ENCODE results near the gene TOPBP1. TPM values are rescaled to one million over a fixed set of nuclear protein-coding genes. Genes with fewer than 3 reads are reported as not detected.
"Not testable (repeated sequence)": the region's sequence is repeated elsewhere in the genome, so short reads cannot be mapped to it uniquely, and the experiment has no call there.

The TOPBP1 gene
- total and polyA plus RNA-seq, 4 donors: 8.4 to 23.2 (median 17.3) TPM

DNA sequence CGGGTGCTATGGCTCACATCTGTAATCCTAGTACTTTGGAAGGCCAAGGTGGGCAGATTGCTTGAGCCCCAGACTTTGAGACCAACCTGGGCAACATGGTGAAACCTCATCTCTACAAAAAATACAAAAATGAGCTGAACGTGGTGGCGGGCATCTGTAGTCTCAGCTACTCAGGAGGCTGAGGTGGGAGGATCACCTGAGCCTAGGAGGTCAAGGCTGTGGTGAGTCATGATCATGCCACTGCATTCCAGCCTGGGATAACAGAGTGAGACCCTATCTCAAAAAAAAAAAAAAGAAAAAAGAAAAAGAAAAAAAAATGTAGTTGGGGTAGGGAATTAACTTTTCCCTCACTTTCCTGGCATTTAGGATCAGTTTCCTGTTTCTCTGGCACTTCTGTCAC is 3.4 kb upstream of the TOPBP1 start:
- H3K4me3 ChIP-seq (ENCODE audit: low read length in 2 of 2); DNase-seq; H3K27me3 ChIP-seq (ENCODE audit: control insufficient read depth in 1 of 2, insufficient read depth in 2 of 2, low read length in 1 of 2); ATAC-seq (ENCODE audit: low FRiP score); H3K36me3 ChIP-seq (ENCODE audit: control insufficient read depth in 1 of 2, insufficient read depth in 2 of 2, low read length in 1 of 2); H3K4me1 ChIP-seq (ENCODE audit: control insufficient read depth in 1 of 2, insufficient read depth in 2 of 2, low read length in 2 of 2); H3K9me3 ChIP-seq (ENCODE audit: control insufficient read depth, low read length); H3K27ac ChIP-seq (ENCODE audit: low read depth in 1 of 2, low read length in 2 of 2): not testable (repeated sequence)
- intact Hi-C loops (cut with DNase I): loop anchor here in 1 of 2 donors (10.0 kb wide), 1 partner anchor 260 kb away; no protein-coding TSS in a partner anchor
- 91 to 93% methylated on average over 3 of the region's 3 CpGs for WGBS, 2 donors

DNA sequence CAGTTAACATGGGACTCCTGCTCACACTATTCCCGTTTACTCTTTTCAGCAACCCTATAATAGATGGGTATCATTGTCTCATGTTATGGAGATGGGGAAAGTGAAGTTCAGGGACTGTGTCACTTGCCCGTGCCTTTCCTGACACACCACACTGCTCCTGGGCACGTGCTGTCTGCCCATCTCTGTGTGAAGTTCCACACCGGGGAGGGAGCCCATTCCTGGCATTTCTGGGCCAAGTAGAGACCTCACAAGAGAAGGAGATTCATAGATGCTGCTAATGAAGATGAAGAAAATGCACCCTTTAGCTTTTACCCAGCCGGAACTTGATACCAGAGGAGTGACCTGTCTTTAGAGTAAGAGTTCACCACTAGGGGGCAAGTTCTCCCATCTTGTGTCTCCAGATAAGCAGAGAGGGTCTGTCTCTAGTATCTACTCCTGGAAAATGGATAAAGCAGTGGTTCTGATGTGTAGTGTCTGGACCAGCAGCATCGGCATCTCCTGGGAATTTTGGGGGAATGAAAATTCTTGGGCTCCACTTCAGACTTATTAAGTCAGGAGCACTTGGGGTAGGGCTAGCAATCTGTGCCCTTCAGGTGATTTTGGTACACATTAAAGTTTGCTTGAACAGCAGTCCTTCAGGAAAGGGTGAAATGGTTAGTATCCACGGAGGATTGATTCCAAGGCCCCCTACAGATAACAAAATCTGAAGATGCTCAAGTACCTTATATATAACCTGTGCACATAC is 2.0 kb upstream of the TOPBP1 start:
- 58% methylated on average over 7 of the region's 7 CpGs for WGBS, 2 donors
- no peak overlapping the region for H3K27ac ChIP-seq (ENCODE audit: low read depth in 1 of 2, low read length in 2 of 2)
- H3K36me3 ChIP-seq (ENCODE audit: control insufficient read depth in 1 of 2, insufficient read depth in 2 of 2, low read length in 1 of 2): peaks cover 0 to 2% of the 10 kb centered on the region in 2 donors
- intact Hi-C loops (cut with DNase I): loop anchor here in 1 of 2 donors (10.0 kb wide), 1 partner anchor 261 kb away; no protein-coding TSS in a partner anchor
- no peaks in the 10 kb centered on the region for H3K27me3 ChIP-seq (ENCODE audit: control insufficient read depth in 1 of 2, insufficient read depth in 2 of 2, low read length in 1 of 2)
- no peak overlapping the region for H3K4me3 ChIP-seq (ENCODE audit: low read length in 2 of 2)
- no peak for DNase-seq
- no peak for ATAC-seq (ENCODE audit: low FRiP score)
- no peaks in the 10 kb centered on the region for H3K9me3 ChIP-seq (ENCODE audit: control insufficient read depth, low read length)
- H3K4me1 ChIP-seq (ENCODE audit: control insufficient read depth in 1 of 2, insufficient read depth in 2 of 2, low read length in 2 of 2): peaks cover 0 to 3% of the 10 kb centered on the region in 2 donors

DNA sequence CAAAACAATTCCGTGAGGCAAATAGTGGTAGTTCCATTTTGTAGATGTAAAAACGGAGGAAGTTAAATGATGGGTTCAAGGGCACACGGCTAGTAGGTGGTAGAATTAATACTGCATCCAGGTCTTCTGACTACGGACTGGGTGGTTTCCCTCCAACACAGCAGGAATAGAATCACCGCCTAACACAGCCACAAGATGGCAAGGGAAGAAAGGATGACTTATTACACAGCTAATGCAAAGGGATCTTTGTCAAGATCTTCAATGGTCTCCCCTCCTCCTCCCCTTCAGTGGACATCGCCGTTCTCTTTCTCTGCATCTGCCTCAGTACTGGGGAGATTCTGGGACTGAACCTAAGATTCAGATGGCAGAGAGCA is 524 bp upstream of the TOPBP1 start:
- no peak for DNase-seq
- intact Hi-C loops (cut with DNase I): loop anchor here in 1 of 2 donors (10.0 kb wide), 1 partner anchor 263 kb away; no protein-coding TSS in a partner anchor
- Histone ChIP-seq H3K27me3 (ENCODE audit: control insufficient read depth in 1 of 2, insufficient read depth in 2 of 2, low read length in 1 of 2) (no peaks in the 10 kb centered on the region), H3K36me3 (ENCODE audit: control insufficient read depth in 1 of 2, insufficient read depth in 2 of 2, low read length in 1 of 2) (peaks cover 0 to 2% of the 10 kb centered on the region in 2 donors), H3K4me3 (ENCODE audit: low read length in 2 of 2) (peak overlapping the region; percentile 66 to 76), H3K4me1 (ENCODE audit: control insufficient read depth in 1 of 2, insufficient read depth in 2 of 2, low read length in 2 of 2) (no peaks in the 10 kb centered on the region), H3K9me3 (ENCODE audit: control insufficient read depth, low read length) (no peaks in the 10 kb centered on the region), H3K27ac (ENCODE audit: low read depth in 1 of 2, low read length in 2 of 2) (no peak overlapping the region)
- 12 to 18% methylated on average over 7 of the region's 7 CpGs for WGBS, 2 donors
- ATAC-seq (ENCODE audit: low FRiP score): peak; percentile 53

DNA sequence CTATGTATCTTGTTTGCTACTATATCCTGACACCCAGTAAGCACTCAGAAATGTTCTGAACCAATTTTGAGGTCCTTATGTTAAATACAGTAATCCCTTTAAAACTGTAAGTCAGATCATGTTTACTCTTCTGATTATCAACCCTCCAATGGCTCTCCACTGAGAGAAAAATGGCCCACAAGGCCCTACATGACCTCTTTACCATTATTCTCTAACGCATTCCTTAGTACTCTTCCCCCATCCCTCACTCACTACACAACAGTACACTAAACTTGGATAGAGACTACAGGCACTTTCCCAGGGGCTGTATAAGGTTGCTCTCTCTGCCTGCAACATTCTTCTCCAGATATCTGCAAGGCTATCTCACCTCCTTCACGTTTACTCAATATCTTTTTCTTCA is 1.9 kb downstream of the TOPBP1 start:
- no peak overlapping the region for H3K27ac ChIP-seq (ENCODE audit: low read depth in 1 of 2, low read length in 2 of 2)
- H3K4me3 ChIP-seq (ENCODE audit: low read length in 2 of 2): no peak overlapping the region
- H3K4me1 ChIP-seq (ENCODE audit: control insufficient read depth in 1 of 2, insufficient read depth in 2 of 2, low read length in 2 of 2): no peaks in the 10 kb centered on the region
- no peaks in the 10 kb centered on the region for H3K9me3 ChIP-seq (ENCODE audit: control insufficient read depth, low read length)
- peaks cover 0 to 3% of the 10 kb centered on the region in 2 donors for H3K36me3 ChIP-seq (ENCODE audit: control insufficient read depth in 1 of 2, insufficient read depth in 2 of 2, low read length in 1 of 2)
- DNase-seq: no peak
- WGBS, 2 donors: 67 to 68% methylated on average over 2 of the region's 2 CpGs
- no peaks in the 10 kb centered on the region for H3K27me3 ChIP-seq (ENCODE audit: control insufficient read depth in 1 of 2, insufficient read depth in 2 of 2, low read length in 1 of 2)
- intact Hi-C loops (cut with DNase I): loop anchor here in 1 of 2 donors (10.0 kb wide), 1 partner anchor 265 kb away; no protein-coding TSS in a partner anchor
- no peak for ATAC-seq (ENCODE audit: low FRiP score)

DNA sequence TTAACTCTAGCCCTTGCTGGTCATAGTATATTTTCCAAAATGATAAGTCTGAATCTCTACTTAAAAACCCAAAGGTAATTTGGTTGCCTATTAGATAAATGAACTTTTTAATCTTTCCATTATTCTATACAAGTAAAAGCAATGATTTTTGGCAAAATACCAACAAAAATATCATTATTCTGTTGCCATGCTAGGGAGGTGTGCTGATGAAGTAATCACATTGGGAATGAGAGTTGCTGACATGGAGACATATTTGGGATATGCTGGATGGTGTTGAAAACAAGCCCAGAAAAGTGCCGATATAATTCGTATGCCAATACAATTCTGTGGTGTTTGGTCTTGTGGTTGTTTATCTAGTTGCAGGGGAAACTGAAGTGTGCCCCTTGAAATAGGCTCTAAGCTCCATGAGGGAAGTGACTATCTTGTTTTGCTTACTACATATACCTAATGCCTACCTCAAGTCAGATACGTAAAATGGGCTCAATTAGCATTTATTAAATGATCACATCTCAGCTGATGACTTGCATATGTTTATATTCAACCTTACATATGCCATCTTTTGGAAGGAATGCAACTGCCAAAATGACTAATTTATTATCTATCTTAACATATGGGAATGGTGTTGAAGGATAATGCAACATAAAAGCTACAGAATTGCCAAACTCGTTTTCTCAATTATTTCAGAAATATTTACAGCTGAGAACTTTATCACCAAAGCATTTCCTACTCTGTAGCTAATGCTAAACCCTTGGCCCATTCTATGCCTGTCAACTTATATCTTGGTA is 5.8 kb downstream of the TOPBP1 start:
- H3K4me1 ChIP-seq (ENCODE audit: control insufficient read depth in 1 of 2, insufficient read depth in 2 of 2, low read length in 2 of 2): no peaks in the 10 kb centered on the region
- H3K27ac ChIP-seq (ENCODE audit: low read depth in 1 of 2, low read length in 2 of 2): no peak overlapping the region
- intact Hi-C loops (cut with DNase I): no loop called here
- no peak overlapping the region for H3K4me3 ChIP-seq (ENCODE audit: low read length in 2 of 2)
- no peak for DNase-seq
- no peaks in the 10 kb centered on the region for H3K27me3 ChIP-seq (ENCODE audit: control insufficient read depth in 1 of 2, insufficient read depth in 2 of 2, low read length in 1 of 2)
- no peak for ATAC-seq (ENCODE audit: low FRiP score)
- H3K9me3 ChIP-seq (ENCODE audit: control insufficient read depth, low read length): no peaks in the 10 kb centered on the region
- peaks cover 0 to 3% of the 10 kb centered on the region in 2 donors for H3K36me3 ChIP-seq (ENCODE audit: control insufficient read depth in 1 of 2, insufficient read depth in 2 of 2, low read length in 1 of 2)
- WGBS, 2 donors: 73 to 83% methylated on average over 4 of the region's 4 CpGs

DNA sequence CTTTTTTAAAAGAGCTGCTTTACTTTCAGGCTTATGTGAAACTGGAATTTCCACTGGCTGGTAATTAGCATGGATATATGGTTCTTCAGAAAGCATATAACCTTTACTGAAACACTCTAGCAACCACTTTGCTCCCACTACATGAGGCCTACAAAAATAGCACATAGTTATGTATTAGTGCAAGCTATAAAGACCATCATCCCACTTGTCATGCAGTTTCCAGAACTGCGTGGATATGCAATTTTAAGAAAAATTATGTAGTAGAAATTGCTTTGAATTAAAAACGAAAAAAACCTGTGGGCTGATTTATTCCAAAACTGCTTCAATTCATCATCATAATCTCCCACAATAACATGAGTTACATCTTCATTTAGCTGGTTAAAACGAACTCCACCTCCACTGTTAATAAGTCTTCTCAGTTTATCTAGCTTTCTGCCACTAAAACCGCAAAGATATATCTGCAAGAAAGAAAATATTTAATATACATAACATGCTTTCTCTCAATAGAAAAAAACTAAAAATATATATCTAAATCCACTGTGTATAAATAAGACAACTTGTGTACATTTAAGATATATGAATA is 12.2 kb downstream of the TOPBP1 start:
- no peak for ATAC-seq (ENCODE audit: low FRiP score)
- H3K27ac ChIP-seq (ENCODE audit: low read depth in 1 of 2, low read length in 2 of 2): no peak overlapping the region
- intact Hi-C loops (cut with DNase I): no loop called here

DNA sequence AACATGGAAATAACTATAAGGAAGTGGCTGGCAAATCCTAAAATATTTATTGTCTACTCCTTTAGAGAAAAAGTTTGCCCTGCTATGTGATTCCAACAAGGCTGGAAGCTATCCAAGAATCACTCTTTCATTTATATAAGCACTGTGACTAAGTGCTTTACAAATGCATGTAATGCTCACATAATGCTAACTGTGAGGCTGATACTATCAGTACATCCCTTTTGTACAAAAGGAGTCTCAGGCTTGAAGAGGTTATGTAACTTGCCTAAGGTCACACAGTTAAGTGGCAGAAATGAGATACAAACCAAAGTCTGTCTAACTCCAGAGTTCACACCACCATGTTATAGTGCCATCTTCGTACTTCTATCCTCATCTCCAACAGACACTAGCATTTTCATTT is 17.0 kb downstream of the TOPBP1 start:
- H3K4me1 ChIP-seq (ENCODE audit: control insufficient read depth in 1 of 2, insufficient read depth in 2 of 2, low read length in 2 of 2): peaks cover 0 to 3% of the 10 kb centered on the region in 2 donors
- H3K27me3 ChIP-seq (ENCODE audit: control insufficient read depth in 1 of 2, insufficient read depth in 2 of 2, low read length in 1 of 2): no peaks in the 10 kb centered on the region
- no peak overlapping the region for H3K27ac ChIP-seq (ENCODE audit: low read depth in 1 of 2, low read length in 2 of 2)
- peaks cover 1 to 3% of the 10 kb centered on the region in 2 donors for H3K36me3 ChIP-seq (ENCODE audit: control insufficient read depth in 1 of 2, insufficient read depth in 2 of 2, low read length in 1 of 2)
- intact Hi-C loops (cut with DNase I): no loop called here
- H3K4me3 ChIP-seq (ENCODE audit: low read length in 2 of 2): no peak overlapping the region
- no peak for ATAC-seq (ENCODE audit: low FRiP score)
- no peak for DNase-seq
- WGBS, 2 donors: 92 to 95% methylated on average over 1 of the region's 1 CpG
- H3K9me3 ChIP-seq (ENCODE audit: control insufficient read depth, low read length): no peaks in the 10 kb centered on the region

More for the DNA sequence above, 12.2 kb downstream of the TOPBP1 start:
- Histone ChIP-seq H3K27me3 (ENCODE audit: control insufficient read depth in 1 of 2, insufficient read depth in 2 of 2, low read length in 1 of 2) (no peaks in the 10 kb centered on the region), H3K36me3 (ENCODE audit: control insufficient read depth in 1 of 2, insufficient read depth in 2 of 2, low read length in 1 of 2) (no peaks in the 10 kb centered on the region), H3K4me1 (ENCODE audit: control insufficient read depth in 1 of 2, insufficient read depth in 2 of 2, low read length in 2 of 2) (peaks cover 0 to 3% of the 10 kb centered on the region in 2 donors), H3K9me3 (ENCODE audit: control insufficient read depth, low read length) (no peaks in the 10 kb centered on the region), H3K4me3 (ENCODE audit: low read length in 2 of 2) (no peak overlapping the region)
- 87 to 88% methylated on average over 4 of the region's 4 CpGs for WGBS, 2 donors
- DNase-seq: no peak

DNA sequence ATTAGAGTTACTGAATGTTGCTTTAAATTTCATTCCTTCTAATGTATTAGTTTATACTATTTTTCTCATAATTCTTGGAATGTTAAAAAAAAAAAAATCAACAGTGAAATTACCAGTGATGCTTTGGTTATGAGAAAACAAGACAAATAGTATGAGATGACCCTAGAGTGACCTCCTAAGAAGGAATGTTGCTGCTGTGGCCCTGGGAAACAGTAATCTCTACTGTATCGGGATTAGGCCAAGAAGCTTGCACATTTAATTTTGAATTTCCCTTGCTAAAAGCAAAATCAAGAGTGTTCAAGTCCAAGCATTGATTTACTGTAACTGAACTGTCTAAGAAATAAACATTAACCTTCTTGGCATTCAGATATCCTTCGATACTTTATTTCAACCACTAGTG is 18.1 kb downstream of the TOPBP1 start:
- Histone ChIP-seq H3K36me3 (ENCODE audit: control insufficient read depth in 1 of 2, insufficient read depth in 2 of 2, low read length in 1 of 2) (peaks cover 1 to 3% of the 10 kb centered on the region in 2 donors), H3K4me3 (ENCODE audit: low read length in 2 of 2) (no peak overlapping the region), H3K27ac (ENCODE audit: low read depth in 1 of 2, low read length in 2 of 2) (no peak overlapping the region), H3K4me1 (ENCODE audit: control insufficient read depth in 1 of 2, insufficient read depth in 2 of 2, low read length in 2 of 2) (peaks cover 0 to 3% of the 10 kb centered on the region in 2 donors), H3K27me3 (ENCODE audit: control insufficient read depth in 1 of 2, insufficient read depth in 2 of 2, low read length in 1 of 2) (no peaks in the 10 kb centered on the region), H3K9me3 (ENCODE audit: control insufficient read depth, low read length) (no peaks in the 10 kb centered on the region)
- DNase-seq: no peak
- intact Hi-C loops (cut with DNase I): no loop called here
- no peak for ATAC-seq (ENCODE audit: low FRiP score)
- WGBS, 2 donors: 79 to 85% methylated on average over 2 of the region's 2 CpGs

Measured in aorta (tissue), 5 donors.